ENCODE results near the gene POPDC2.

- TF ChIP-seq CTCF (IDR thresholded peaks at IDR 0.05; ENCODE audit: insufficient read depth, low read depth, low read length) (no peak), EZH2 (IDR thresholded peaks at IDR 0.05; ENCODE audit: insufficient read depth, low read length) (no peak)
These were observed 35.1 kb upstream of the POPDC2 start for GRCh38 chr3:119695480-119695879.

All from astrocyte (in vitro differentiated cells and primary cell).